HUES6 (cell line): ENCODE results near the gene TMEM212.

Source experiments
- H3K27ac ChIP-seq: 2 replicates; pipeline ENCODE4 v1.7.0; 2013; ENCODE audit warnings: low read depth, mild to moderate bottlenecking, low read length, inconsistent platforms
- H3K27me3 ChIP-seq: 2 replicates; pipeline ENCODE4 v1.6.1; 2013; ENCODE audit warnings: low read length; ENCODE audit not compliant: control insufficient read depth, insufficient read depth
- H3K36me3 ChIP-seq: 2 replicates; pipeline ENCODE4 v1.6.1; 2013; ENCODE audit warnings: low read length; ENCODE audit not compliant: control insufficient read depth, insufficient read depth
- H3K4me1 ChIP-seq: 2 replicates; pipeline ENCODE4 v1.6.1; 2013; ENCODE audit warnings: low read length; ENCODE audit not compliant: control insufficient read depth, insufficient read depth
- H3K4me3 ChIP-seq: 2 replicates; pipeline ENCODE4 v1.5.1; 2013; ENCODE audit warnings: low read depth, low read length
- H3K9ac ChIP-seq: one replicate; pipeline ENCODE4 v1.6.1; 2013; ENCODE audit warnings: mild to moderate bottlenecking, low read length
- H3K9me3 ChIP-seq: 2 replicates; pipeline ENCODE4 v1.6.1; 2013; ENCODE audit warnings: low read depth, low read length; ENCODE audit not compliant: control insufficient read depth, insufficient read depth

TMEM212 gene

DNA sequence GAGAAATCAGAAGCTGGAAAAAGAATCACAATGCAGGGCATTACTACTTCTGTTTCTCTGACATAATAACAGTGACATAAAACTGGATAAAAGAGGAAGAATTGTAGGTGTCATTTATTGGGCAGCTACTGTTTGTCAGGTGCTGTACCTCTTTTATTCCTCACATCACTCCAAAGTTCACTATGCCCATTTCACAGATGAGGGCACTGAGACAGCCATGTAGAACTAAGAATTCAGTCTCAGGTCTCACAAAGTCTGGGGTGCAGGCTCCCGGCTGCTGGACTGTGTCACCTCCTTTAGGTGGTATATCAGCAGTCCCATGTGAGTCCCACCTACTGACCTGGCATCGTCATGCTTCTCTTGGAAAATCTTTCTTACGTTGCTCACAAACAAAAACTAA is 20.8 kb downstream of the TMEM212 start:
- H3K36me3 ChIP-seq, result no peaks in the 10 kb centered on the region
- peaks cover 4% of the 10 kb centered on the region for H3K9me3 ChIP-seq
- no peaks in the 10 kb centered on the region for H3K27me3 ChIP-seq
- no peak overlapping the region for H3K4me3 ChIP-seq
- no peak overlapping the region for H3K27ac ChIP-seq
- no peak overlapping the region for H3K9ac ChIP-seq
- peaks cover 6% of the 10 kb centered on the region; the same call in 1 of the 2 replicates for H3K4me1 ChIP-seq

DNA sequence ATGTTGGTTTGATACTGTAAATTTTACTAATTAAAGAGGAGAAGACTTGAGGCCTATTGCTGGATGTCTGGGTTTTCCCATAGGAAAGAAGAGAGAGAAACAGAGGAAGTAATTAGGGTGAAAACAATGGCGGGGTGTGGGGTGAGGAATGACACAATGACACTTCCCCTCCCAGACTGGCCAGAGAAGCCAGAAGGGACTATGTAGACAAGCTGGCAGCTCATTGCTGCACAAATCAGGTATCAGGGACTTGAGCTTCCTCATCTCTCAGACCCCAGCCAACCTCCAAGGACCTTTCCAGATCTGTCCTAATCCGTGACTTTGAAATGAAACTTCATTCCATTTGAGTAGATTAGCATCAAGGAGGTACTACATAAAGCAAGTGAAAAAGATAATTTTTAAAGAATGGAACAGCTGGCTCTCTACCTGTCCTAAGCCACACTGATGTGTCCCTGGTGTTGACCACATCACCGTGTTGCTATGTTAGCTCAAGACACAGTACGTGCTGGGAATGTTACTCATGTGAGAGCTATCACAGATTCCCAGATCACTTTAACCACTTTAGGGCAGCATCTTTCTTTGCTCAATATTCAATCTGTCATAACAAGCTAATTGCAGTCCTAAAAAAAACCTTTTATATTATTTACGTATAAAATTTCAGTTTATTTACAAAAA is 22.2 kb downstream of the TMEM212 start:
- no peaks in the 10 kb centered on the region for H3K27me3 ChIP-seq
- H3K9me3 ChIP-seq, result no peaks in the 10 kb centered on the region
- H3K27ac ChIP-seq, result no peak overlapping the region
- H3K4me3 ChIP-seq, result no peak overlapping the region
- H3K9ac ChIP-seq, result no peak overlapping the region
- peaks cover 6% of the 10 kb centered on the region; the same call in 1 of the 2 replicates for H3K4me1 ChIP-seq
- no peaks in the 10 kb centered on the region for H3K36me3 ChIP-seq

DNA sequence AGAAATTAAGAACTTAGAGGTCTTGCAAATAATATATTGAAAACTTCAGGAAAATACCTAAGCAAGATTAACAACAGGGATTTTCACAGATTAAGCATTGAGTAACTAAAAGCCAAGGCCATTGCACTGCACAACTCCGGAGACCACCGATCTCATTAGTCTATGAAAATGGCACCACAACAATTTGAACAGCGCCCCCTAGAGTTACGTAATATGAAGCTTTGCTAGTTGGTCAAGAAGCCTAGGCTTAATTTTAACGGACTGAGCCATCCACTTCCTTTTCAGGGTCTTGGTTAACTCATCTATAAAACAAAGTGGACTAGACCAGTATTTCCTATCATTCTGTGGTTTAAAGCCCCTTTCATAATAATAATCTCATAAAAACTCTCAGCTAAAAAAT is 24.8 kb downstream of the TMEM212 start:
- Histone ChIP-seq H3K9me3 (no peaks in the 10 kb centered on the region), H3K4me1 (peaks cover 4% of the 10 kb centered on the region; the same call in 1 of the 2 replicates), H3K4me3 (no peak overlapping the region), H3K27ac (no peak overlapping the region), H3K9ac (no peak overlapping the region), H3K36me3 (no peaks in the 10 kb centered on the region), H3K27me3 (no peaks in the 10 kb centered on the region)

DNA sequence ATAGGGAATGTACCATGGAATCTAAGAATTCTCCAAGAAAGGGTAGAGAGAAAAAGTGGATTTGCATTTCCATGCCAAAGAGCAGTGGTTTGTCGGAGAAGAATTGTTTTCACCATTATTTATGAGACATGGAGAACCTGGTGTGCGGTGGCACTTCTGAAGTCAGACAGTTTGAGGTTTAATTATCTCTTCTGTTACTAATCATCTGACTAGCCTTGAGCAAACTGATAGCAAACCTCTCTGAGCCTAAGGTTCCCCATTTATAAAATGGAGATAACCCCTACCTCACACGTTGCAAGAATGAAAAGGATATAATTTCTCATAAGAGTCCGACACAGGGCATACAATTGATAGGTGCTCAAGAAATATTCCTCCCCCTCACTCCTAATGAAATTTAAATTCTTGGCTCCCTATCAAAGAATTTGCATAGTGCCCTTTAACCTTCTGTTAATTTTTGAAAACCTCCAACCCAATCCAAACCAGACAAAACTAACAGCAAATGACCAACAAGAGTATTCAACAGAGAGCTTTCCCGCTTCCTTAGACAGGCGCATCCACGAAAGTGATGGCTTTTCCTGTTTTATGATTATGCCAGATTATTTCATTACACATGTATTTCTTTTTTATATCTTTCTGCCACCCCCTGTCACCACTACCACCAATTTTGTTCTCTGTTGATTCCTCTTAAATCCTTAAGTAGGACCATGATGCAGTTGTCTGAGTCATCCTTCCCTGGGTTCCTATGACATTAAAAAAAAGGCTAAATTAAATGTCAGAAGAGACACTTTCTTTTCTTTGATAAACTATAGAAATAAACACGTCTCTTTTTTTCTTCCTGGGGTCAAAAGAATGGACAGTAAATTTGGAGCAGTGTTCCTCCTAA is 28.5 kb downstream of the TMEM212 start:
- Histone ChIP-seq H3K9me3 (no peaks in the 10 kb centered on the region), H3K4me1 (peaks cover 25% of the 10 kb centered on the region), H3K27me3 (no peaks in the 10 kb centered on the region), H3K4me3 (no peak overlapping the region), H3K27ac (no peak overlapping the region), H3K9ac (no peak overlapping the region), H3K36me3 (no peaks in the 10 kb centered on the region)

DNA sequence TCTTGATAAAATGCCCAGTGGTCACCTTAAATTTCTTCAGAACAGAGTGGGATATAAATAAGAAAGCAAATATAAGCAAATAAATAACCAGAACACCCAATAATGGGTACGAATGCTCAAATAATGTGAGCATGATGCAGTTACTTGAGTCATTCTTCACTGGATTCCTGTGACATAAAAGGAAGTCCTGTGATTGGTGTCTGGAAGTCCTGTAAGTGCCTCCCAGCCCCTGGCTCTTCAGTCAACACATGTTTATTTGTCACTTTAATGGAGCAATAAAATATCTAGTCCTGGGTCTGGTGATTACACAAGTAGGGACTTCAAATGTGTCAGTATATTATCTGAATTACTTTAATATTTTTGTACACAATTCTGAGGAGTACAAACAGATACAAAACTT is 30.4 kb downstream of the TMEM212 start:
- Histone ChIP-seq H3K9me3 (no peaks in the 10 kb centered on the region), H3K27ac (peak overlapping the region; percentile 35; the same call in 1 of the 2 replicates), H3K27me3 (no peaks in the 10 kb centered on the region), H3K36me3 (no peaks in the 10 kb centered on the region), H3K9ac (no peak overlapping the region), H3K4me3 (no peak overlapping the region), H3K4me1 (peaks cover 25% of the 10 kb centered on the region)

DNA sequence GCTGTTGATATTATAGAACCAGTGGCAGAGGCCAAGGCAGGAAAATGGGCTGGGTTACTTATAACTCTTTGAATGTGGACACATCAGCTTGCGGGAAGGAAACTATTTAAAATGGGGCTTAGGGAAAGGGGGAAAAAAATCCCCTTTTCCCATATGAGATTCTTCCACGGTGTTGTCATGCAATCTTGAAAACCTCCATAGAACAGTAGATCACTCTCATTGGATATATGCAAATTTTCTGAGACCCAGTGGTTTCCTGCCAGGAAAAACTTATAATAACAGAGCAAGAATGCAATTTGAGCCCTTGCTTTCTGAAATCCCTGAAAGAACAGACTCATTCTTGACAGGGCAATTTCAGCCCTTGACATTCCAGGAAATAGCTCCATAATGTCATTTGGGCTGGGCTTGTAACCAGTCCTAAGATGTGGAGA is 31.1 kb downstream of the TMEM212 start:
- Histone ChIP-seq H3K9ac (no peak overlapping the region), H3K27ac (peak overlapping the region; percentile 35; the same call in 1 of the 2 replicates), H3K27me3 (no peaks in the 10 kb centered on the region), H3K4me3 (no peak overlapping the region), H3K9me3 (no peaks in the 10 kb centered on the region), H3K36me3 (no peaks in the 10 kb centered on the region), H3K4me1 (peaks cover 31% of the 10 kb centered on the region)

DNA sequence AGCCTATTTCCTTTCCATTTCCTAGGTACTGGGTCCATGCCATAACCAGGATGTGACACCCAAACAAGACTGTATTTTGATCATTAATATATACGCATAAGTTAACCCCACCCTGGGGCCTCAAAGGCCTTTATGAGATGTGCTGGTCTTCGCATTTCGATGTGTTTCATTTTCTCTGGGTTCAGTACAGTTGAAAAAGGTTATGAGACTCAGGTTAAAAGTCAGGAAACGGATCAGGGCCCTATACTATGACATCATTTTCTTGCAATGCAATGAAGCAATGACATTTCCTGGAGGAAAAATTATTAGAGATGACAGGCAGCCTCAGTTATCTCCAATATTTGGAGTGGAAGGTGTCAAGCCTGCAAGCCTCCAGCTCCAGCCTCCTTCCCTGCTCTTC is 31.7 kb downstream of the TMEM212 start:
- H3K9me3 ChIP-seq, result no peaks in the 10 kb centered on the region
- no peaks in the 10 kb centered on the region for H3K27me3 ChIP-seq
- H3K4me3 ChIP-seq, result no peak overlapping the region
- H3K4me1 ChIP-seq, result peaks cover 35% of the 10 kb centered on the region
- H3K36me3 ChIP-seq, result no peaks in the 10 kb centered on the region
- peak overlapping the region; percentile 35; the same call in 1 of the 2 replicates for H3K27ac ChIP-seq
- H3K9ac ChIP-seq, result no peak overlapping the region

DNA sequence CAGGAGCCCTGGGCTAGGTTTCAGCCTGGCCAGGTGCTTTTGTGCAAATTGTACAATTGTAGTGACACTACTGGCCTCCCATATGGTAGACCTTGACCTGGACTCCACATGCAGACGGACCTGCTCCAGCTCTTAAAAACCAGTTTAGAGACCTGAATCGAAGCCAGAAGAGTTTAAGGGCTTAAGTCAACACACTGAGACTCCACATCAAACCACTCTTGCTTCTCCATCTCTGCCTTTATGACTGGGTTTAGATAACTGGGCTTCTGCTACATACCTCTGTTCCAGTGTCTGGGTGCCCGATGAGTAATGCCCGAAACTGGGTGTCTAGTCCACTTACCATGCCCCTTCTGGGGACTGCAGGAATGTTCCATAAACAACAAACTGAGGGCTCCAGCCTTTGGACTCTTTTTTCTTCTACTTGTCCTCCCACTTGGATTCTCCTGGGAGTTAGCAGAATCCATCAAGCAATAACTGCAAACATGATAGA is 32.8 kb downstream of the TMEM212 start:
- H3K4me3 ChIP-seq, result no peak overlapping the region
- no peaks in the 10 kb centered on the region for H3K9me3 ChIP-seq
- no peak overlapping the region for H3K9ac ChIP-seq
- H3K4me1 ChIP-seq, result peaks cover 35% of the 10 kb centered on the region
- H3K27ac ChIP-seq, result no peak overlapping the region
- no peaks in the 10 kb centered on the region for H3K27me3 ChIP-seq
- H3K36me3 ChIP-seq, result no peaks in the 10 kb centered on the region

DNA sequence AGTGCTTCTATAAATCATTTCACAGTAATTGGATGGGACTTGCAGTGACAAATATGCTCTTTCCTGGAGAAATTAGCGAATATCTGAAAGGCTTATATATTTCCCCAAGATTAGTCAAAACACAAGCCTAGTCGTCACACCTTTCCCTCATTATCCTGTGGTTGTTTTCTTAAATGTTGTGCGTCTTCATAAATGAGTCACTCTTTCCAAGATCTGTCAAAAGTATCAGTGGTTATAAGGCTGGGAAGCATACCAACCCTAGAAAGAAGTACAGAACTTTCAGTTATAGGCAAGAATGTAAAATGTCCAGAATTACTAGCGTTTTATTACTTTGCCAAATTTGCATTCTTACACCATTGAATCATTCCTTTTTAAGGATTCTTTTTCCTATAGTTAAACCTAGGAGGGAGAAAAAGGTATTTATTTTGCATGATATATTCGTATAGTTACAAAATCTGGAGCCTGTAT is 33.6 kb downstream of the TMEM212 start:
- Histone ChIP-seq H3K4me1 (peaks cover 35% of the 10 kb centered on the region), H3K27me3 (no peaks in the 10 kb centered on the region), H3K36me3 (no peaks in the 10 kb centered on the region), H3K4me3 (no peak overlapping the region), H3K9me3 (no peaks in the 10 kb centered on the region), H3K9ac (no peak overlapping the region), H3K27ac (no peak overlapping the region)

DNA sequence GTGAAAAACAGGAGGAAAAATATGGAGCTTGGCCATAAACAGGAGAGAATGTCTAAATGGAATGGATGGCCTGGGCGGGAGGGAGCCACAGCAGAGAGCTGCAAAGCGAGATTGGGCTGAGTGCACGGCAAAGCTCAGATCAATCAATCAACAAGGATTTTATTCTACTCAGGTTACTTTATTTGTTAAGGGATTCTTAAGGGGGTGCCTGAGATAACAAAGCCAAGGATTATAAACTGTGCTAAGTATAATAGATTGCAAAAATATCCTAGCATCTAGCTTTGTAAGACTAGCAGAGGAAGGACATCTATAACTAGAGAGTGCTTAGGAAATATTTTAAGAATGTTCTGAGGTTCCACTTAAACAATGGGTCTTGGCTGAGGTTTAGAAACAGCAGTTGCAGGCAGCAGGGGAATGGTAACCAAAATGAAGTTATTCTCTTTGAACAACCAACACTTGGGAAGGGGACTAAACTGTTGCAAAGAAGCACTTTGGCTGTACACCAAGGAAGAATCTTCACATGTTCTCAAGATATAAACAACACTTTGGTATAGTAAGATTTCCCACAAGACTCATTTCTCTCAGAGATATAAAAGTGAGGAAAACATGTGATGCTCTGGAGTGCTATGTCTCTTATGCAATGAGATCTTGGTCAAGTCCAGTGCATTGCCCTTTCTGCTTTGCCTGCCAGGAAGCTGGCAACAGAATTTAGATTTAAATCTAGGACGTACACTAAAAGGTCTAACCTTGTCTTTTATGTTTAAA is 35.5 kb downstream of the TMEM212 start:
- no peak overlapping the region for H3K27ac ChIP-seq
- no peak overlapping the region for H3K4me3 ChIP-seq
- H3K36me3 ChIP-seq, result no peaks in the 10 kb centered on the region
- no peaks in the 10 kb centered on the region for H3K27me3 ChIP-seq
- peaks cover 41% of the 10 kb centered on the region for H3K4me1 ChIP-seq
- H3K9ac ChIP-seq, result no peak overlapping the region
- no peaks in the 10 kb centered on the region for H3K9me3 ChIP-seq
